ENCODE measurements around the gene PIAS4. TPM values are rescaled to one million over a fixed set of nuclear protein-coding genes. Genes with fewer than 3 reads are reported as not detected.
A peak's percentile ranks its signal among the peaks of the same experiment; 100 is the strongest.

Gene PIAS4
- total RNA-seq, 1 donor from 2014 or later: 26.7 TPM

GRCh38 chr19:3983542-3983914 lies 24.0 kb upstream of the PIAS4 start:
- no peak for TF ChIP-seq CTCF (conservative IDR thresholded peaks at IDR 0.05; ENCODE audit: low read depth, low read length)
- peak overlapping the region; percentile 96 for H3K4me3 ChIP-seq (ENCODE audit: low read depth, low read length)
- DNase-seq (ENCODE audit: low read depth): no peak

- H3K4me3 ChIP-seq (ENCODE audit: low read depth, low read length): peak overlapping the region; percentile 96
- no peak for TF ChIP-seq CTCF (conservative IDR thresholded peaks at IDR 0.05; ENCODE audit: low read depth, low read length)
- DNase-seq (ENCODE audit: low read depth): no peak
Measured at GRCh38 chr19:3983936-3984583, 23.5 kb upstream of the PIAS4 start.

GRCh38 chr19:3984584-3984907 lies 23.0 kb upstream of the PIAS4 start:
- H3K4me3 ChIP-seq (ENCODE audit: low read depth, low read length): peak overlapping the region; percentile 96
- DNase-seq (ENCODE audit: low read depth): no peak
- no peak for TF ChIP-seq CTCF (conservative IDR thresholded peaks at IDR 0.05; ENCODE audit: low read depth, low read length)

GRCh38 chr19:3984908-3985642 lies 22.5 kb upstream of the PIAS4 start, which contains the start of gene EEF2:
EEF2 (minus strand) TSS chr19:3985463; CDS start chr19:3985380, 83 bp downstream.
- DNase-seq (ENCODE audit: low read depth): no peak
- TF ChIP-seq CTCF (conservative IDR thresholded peaks at IDR 0.05; ENCODE audit: low read depth, low read length): no peak
- H3K4me3 ChIP-seq (ENCODE audit: low read depth, low read length): peak within 1 kb of the TSS; percentile 96

GRCh38 chr19:3985643-3986259 lies 21.8 kb upstream of the PIAS4 start:
- no peak for TF ChIP-seq CTCF (conservative IDR thresholded peaks at IDR 0.05; ENCODE audit: low read depth, low read length)

GRCh38 chr19:3986260-3987041 lies 21.1 kb upstream of the PIAS4 start:
- no peak for DNase-seq (ENCODE audit: low read depth)

More at GRCh38 chr19:3985643-3986259, 21.8 kb upstream of the PIAS4 start:
- peak overlapping the region; percentile 96 for H3K4me3 ChIP-seq (ENCODE audit: low read depth, low read length)
- DNase-seq (ENCODE audit: low read depth): no peak

More at GRCh38 chr19:3986260-3987041, 21.1 kb upstream of the PIAS4 start:
- peak; percentile 61 for TF ChIP-seq CTCF (conservative IDR thresholded peaks at IDR 0.05; ENCODE audit: low read depth, low read length)
- peak overlapping the region; percentile 96 for H3K4me3 ChIP-seq (ENCODE audit: low read depth, low read length)

Measured in epithelial cell of proximal tubule (primary cell).